IMR-90 (cell line): Measurements from ENCODE around the gene ADCY2. TPM values are rescaled to one million over a fixed set of nuclear protein-coding genes. Genes with fewer than 3 reads are reported as not detected.

ENCODE experiments used
- ATAC-seq: fragments of 200-7000 bp; cut with Tn5 transposase; 2 replicates; pipeline ENCODE4 v1.9.1; 2020; ENCODE audit warnings: low read depth, mild to moderate bottlenecking, moderate library complexity
- BruUV-seq: library from RNA; stranded (reverse); fragments of 400-500 nt; replicated peaks from 2 replicates; lab custom pipeline; 2021; lab: Mats Ljungman, UMichigan
- CTCF ChIA-PET: fragments of 300-600 bp; formaldehyde crosslinking; extraction: SDS; loops from one replicate; lab custom pipeline; 2021; ENCODE audit warnings: antibody characterized with exemption; lab: Yijun Ruan, JAX
- POLR2A ChIA-PET: fragments of 300-600 bp; sonication (Branson Sonifier 250); formaldehyde crosslinking; loops from one replicate; lab custom pipeline; 2022; ENCODE audit warnings: antibody characterized with exemption; ENCODE audit not compliant: unreplicated experiment; lab: Charles Lee
- DNase-seq: peaks from one replicate; pipeline ENCODE4 v3.0.0; 2013
- H2AFZ ChIP-seq: replicated peaks from 2 replicates; pipeline ENCODE3; 2013; ENCODE audit warnings: low read length, mild to moderate bottlenecking; ENCODE audit not compliant: poor library complexity
- H2AK5ac ChIP-seq: 2 replicates; pipeline ENCODE4 v1.6.1; 2013; ENCODE audit warnings: low read depth, low read length, inconsistent platforms
- H2AK9ac ChIP-seq: replicated peaks from 2 replicates; pipeline ENCODE3; 2013; ENCODE audit warnings: mild to moderate bottlenecking, low read depth, low read length, moderate library complexity; ENCODE audit not compliant: poor library complexity
- H2BK120ac ChIP-seq: 2 replicates; pipeline ENCODE4 v1.6.1; 2013; ENCODE audit warnings: low read depth, low read length, inconsistent platforms
- H2BK15ac ChIP-seq: 3 replicates; pipeline ENCODE4 v1.6.1; 2013; ENCODE audit warnings: low read depth, low read length, inconsistent platforms
- H2BK20ac ChIP-seq: 2 replicates; pipeline ENCODE4 v1.6.1; 2013; ENCODE audit warnings: low read depth, mild to moderate bottlenecking, inconsistent platforms, low read length, moderate library complexity
- H2BK5ac ChIP-seq: 2 replicates; pipeline ENCODE4 v1.6.1; 2013; ENCODE audit warnings: mild to moderate bottlenecking, low read depth, low read length, inconsistent platforms; ENCODE audit not compliant: poor library complexity, severe bottlenecking
- H3K14ac ChIP-seq: replicated peaks from 2 replicates; pipeline ENCODE4 v1.6.1; 2013; ENCODE audit warnings: low read depth, low read length, inconsistent platforms
- H3K18ac ChIP-seq: 2 replicates; pipeline ENCODE4 v1.6.1; 2013; ENCODE audit warnings: low read depth, low read length, control low read depth
- H3K23ac ChIP-seq: 2 replicates; pipeline ENCODE4 v1.6.1; 2013; ENCODE audit warnings: low read depth, low read length, inconsistent platforms
- H3K27ac ChIP-seq: 2 replicates; pipeline ENCODE4 v1.5.1; 2013; ENCODE audit warnings: mild to moderate bottlenecking, control low read depth, low read length; ENCODE audit not compliant: insufficient read depth
- H3K27me3 ChIP-seq: 2 replicates; pipeline ENCODE4 v1.6.1; 2013; ENCODE audit warnings: low read length; ENCODE audit not compliant: control insufficient read depth, insufficient read depth
- H3K36me3 ChIP-seq: 2 replicates; pipeline ENCODE4 v1.6.1; 2013; ENCODE audit warnings: low read length, mixed read lengths; ENCODE audit not compliant: control insufficient read depth, insufficient read depth
- H3K4ac ChIP-seq: 2 replicates; pipeline ENCODE4 v1.6.1; 2013; ENCODE audit warnings: low read depth, low read length, inconsistent platforms
- H3K4me1 ChIP-seq: 2 replicates; pipeline ENCODE4 v1.6.1; 2013; ENCODE audit warnings: low read length, mixed read lengths; ENCODE audit not compliant: control insufficient read depth, insufficient read depth
- H3K4me2 ChIP-seq: 2 replicates; pipeline ENCODE4 v1.6.1; 2013; ENCODE audit warnings: low read depth, mild to moderate bottlenecking, control low read depth, low read length, moderate library complexity
- H3K4me3 ChIP-seq: 2 replicates; pipeline ENCODE4 v1.5.1; 2013; ENCODE audit warnings: low read depth, mild to moderate bottlenecking, control low read depth, low read length, moderate library complexity; ENCODE audit not compliant: insufficient read depth
- H3K56ac ChIP-seq: 2 replicates; pipeline ENCODE4 v1.6.1; 2013; ENCODE audit warnings: low read length, inconsistent platforms; ENCODE audit not compliant: insufficient read depth; ENCODE audit errors: extremely low read depth
- H3K79me1 ChIP-seq, 2 experiments: 2 replicates each; pipeline ENCODE4 v1.6.1; 2013; ENCODE audit warnings: low read length in 2 of 2, inconsistent platforms in 1 of 2, low read depth in 1 of 2
- H3K9ac ChIP-seq: 2 replicates; pipeline ENCODE4 v1.6.1; 2013; ENCODE audit warnings: low read depth, low read length, control low read depth
- H3K9me1 ChIP-seq: 2 replicates; pipeline ENCODE4 v1.6.1; 2013; ENCODE audit warnings: low read length, inconsistent platforms; ENCODE audit not compliant: insufficient read depth
- H3K9me3 ChIP-seq: 2 replicates; pipeline ENCODE4 v1.6.1; 2013; ENCODE audit warnings: low read length; ENCODE audit not compliant: control insufficient read depth, insufficient read depth
- H4K20me1 ChIP-seq: 2 replicates; pipeline ENCODE4 v1.6.1; 2013; ENCODE audit warnings: low read length, inconsistent platforms; ENCODE audit not compliant: insufficient read depth
- H4K5ac ChIP-seq: 2 replicates; pipeline ENCODE4 v1.6.1; 2013; ENCODE audit warnings: mild to moderate bottlenecking, low read depth, low read length, control low read depth
- H4K8ac ChIP-seq, 2 experiments: 2 replicates each; pipeline ENCODE4 v1.6.1; 2013; ENCODE audit warnings: low read depth in 2 of 2, low read length in 2 of 2, control low read depth in 1 of 2, inconsistent platforms in 1 of 2
- H4K91ac ChIP-seq: 2 replicates; pipeline ENCODE4 v1.6.1; 2013; ENCODE audit warnings: low read depth, low read length, inconsistent platforms; ENCODE audit not compliant: insufficient read depth
- BHLHE40 ChIP-seq: fragments of 150-350 bp; IDR thresholded peaks from 2 replicates; pipeline ENCODE4 v1.6.1; 2016; ENCODE audit warnings: mild to moderate bottlenecking, low read depth, low read length
- CEBPB ChIP-seq: IDR thresholded peaks from 2 replicates; pipeline ENCODE4 v1.6.1; 2012; ENCODE audit warnings: low read depth, low read length, improper control_type of control experiment
- MAFK ChIP-seq: IDR thresholded peaks from 2 replicates; pipeline ENCODE4 v1.6.1; 2012; ENCODE audit warnings: low read depth, low read length, improper control_type of control experiment
- MAZ ChIP-seq: IDR thresholded peaks from 2 replicates; pipeline ENCODE4 v1.6.1; 2012; ENCODE audit warnings: low read depth, mild to moderate bottlenecking, low read length, improper control_type of control experiment, moderate library complexity, borderline replicate concordance
- MXI1 ChIP-seq: IDR thresholded peaks from 2 replicates; pipeline ENCODE4 v1.6.1; 2012; ENCODE audit warnings: low read depth, mild to moderate bottlenecking, low read length, moderate library complexity, borderline replicate concordance
- POLR2A ChIP-seq: IDR thresholded peaks from 2 replicates; pipeline ENCODE4 v1.6.1; 2012; ENCODE audit warnings: mild to moderate bottlenecking, low read depth, low read length
- RCOR1 ChIP-seq: IDR thresholded peaks from 2 replicates; pipeline ENCODE4 v1.6.1; 2012; ENCODE audit warnings: mild to moderate bottlenecking, low read length, improper control_type of control experiment; ENCODE audit not compliant: insufficient replicate concordance
- SMC3 ChIP-seq: fragments of 150-350 bp; IDR thresholded peaks from 2 replicates; pipeline ENCODE4 v1.6.1; 2016; ENCODE audit warnings: low read depth, mild to moderate bottlenecking, antibody characterized with exemption, low read length, moderate library complexity
- WGBS, 2 experiments: methylation state at CpG; one replicate each; pipeline versions ENCODE4 v1.1.5 to v1.1.7; 2013; ENCODE audit warnings: missing lambda C conversion rate in 2 of 2; ENCODE audit not compliant: insufficient read length in 1 of 2; ENCODE audit errors: extremely low coverage in 2 of 2; 5-methylcytosine and 5-hydroxymethylcytosine counted together
- dilution Hi-C: fragments of 300-500 bp; cut with HindIII; formaldehyde crosslinking; loops from one replicate; pipeline ENCODE4 v1.14.3; 2018; ENCODE audit warnings: low sequenced_read_pairs; ENCODE audit not compliant: unreplicated experiment
- in situ Hi-C: fragments of 300-500 bp; cut with MboI; formaldehyde crosslinking; loops from 3 replicates; pipeline ENCODE4 v1.14.3; 2019; ENCODE audit warnings: low sequenced_read_pairs, inconsistent platforms, mixed read lengths
- intact Hi-C: fragments of 100-400 bp; cut with micrococcal nuclease; formaldehyde crosslinking; loops from 2 replicates; pipeline ENCODE4 v1.10.0; 2022
- polyA plus RNA-seq, 3 experiments: library from polyadenylated mRNA; depleted of rRNA; stranded (reverse); fragments of >200 nt; gene quantifications; 2 replicates each; pipeline ENCODE4 v1.2.3, GENCODE V29; 2012; ENCODE audit warnings: low replicate concordance in 1 of 3
- total RNA-seq: library from RNA; depleted of rRNA; stranded (reverse); fragments of >200 nt; gene quantifications from 2 replicates; pipeline ENCODE4 v1.2.3, GENCODE V29; 2012

The ADCY2 gene
- total and polyA plus RNA-seq, 2 of the 4 experiments (the other 2 are of a cell fraction), result not detected

- no peak overlapping the region for H2AK9ac ChIP-seq
- H3K27me3 ChIP-seq, result no peaks in the 10 kb centered on the region
- H4K5ac ChIP-seq, result no peak overlapping the region
- no peaks in the 10 kb centered on the region for H3K79me1 ChIP-seq
- TF ChIP-seq MXI1, result no peak
- TF ChIP-seq MAFK, result peak; percentile 91
- TF ChIP-seq MAZ, result no peak
- TF ChIP-seq CEBPB, result no peak
- TF ChIP-seq POLR2A, result no peak
- TF ChIP-seq BHLHE40, result no peak
- no peak for TF ChIP-seq SMC3
- TF ChIP-seq RCOR1, result no peak
- ATAC-seq, result no peak
- no peak overlapping the region for H3K4ac ChIP-seq
- POLR2A ChIA-PET, result no interaction called here
- CTCF ChIA-PET, result no interaction called here
- H3K4me2 ChIP-seq, result no peak overlapping the region
- H3K9me1 ChIP-seq, result no peaks in the 10 kb centered on the region
- DNase-seq, result no peak
- H2BK5ac ChIP-seq, result no peak overlapping the region
- no CpG with 5 or more reads among the region's 2 CpGs for WGBS, 2 experiments
- no peak overlapping the region for H3K4me3 ChIP-seq
- no peak overlapping the region for H2BK15ac ChIP-seq
- no peak overlapping the region for H3K23ac ChIP-seq
- no peak overlapping the region for H2AK5ac ChIP-seq
- no peak overlapping the region for H4K91ac ChIP-seq
- no peak overlapping the region for H2BK120ac ChIP-seq
- H3K14ac ChIP-seq, result no peak overlapping the region
- in situ Hi-C loops (no loop called here), dilution Hi-C loops (no loop called here), intact Hi-C loops (no loop called here)
- no peaks in the 10 kb centered on the region for H3K4me1 ChIP-seq
- H3K18ac ChIP-seq, result no peak overlapping the region
- H3K27ac ChIP-seq, result no peak overlapping the region
- H4K8ac ChIP-seq, result no peak overlapping the region
- H2BK20ac ChIP-seq, result no peak overlapping the region
- H3K36me3 ChIP-seq, result no peaks in the 10 kb centered on the region
- no peak overlapping the region for H3K9ac ChIP-seq
- BruUV-seq, result no TSS peak
- no peak overlapping the region for H3K56ac ChIP-seq
- H4K20me1 ChIP-seq, result no peaks in the 10 kb centered on the region
- H2AFZ ChIP-seq, result no peak overlapping the region
- H3K9me3 ChIP-seq, result peaks cover 4% of the 10 kb centered on the region
Observed at GRCh38 chr5:7584749-7585148, 188.8 kb downstream of the ADCY2 start.
